HG02973 (cell line): Measurements from ENCODE around the gene IMPA2.
"Not testable (repeated sequence)": the region's sequence is repeated elsewhere in the genome, so short reads cannot be mapped to it uniquely, and the experiment has no call there.

Experiments
- ATAC-seq: cut with Tn5 transposase; IDR thresholded peaks from one replicate; pipeline ENCODE4 v1.9.1; 2021; ENCODE audit warnings: moderate library complexity; ENCODE audit not compliant: unreplicated experiment

The IMPA2 gene

GRCh38 chr18:12027046-12027445, 45.7 kb downstream of the IMPA2 start:
- ATAC-seq = no peak

GRCh38 chr18:12027480-12027879, 46.2 kb downstream of the IMPA2 start:
- no peak for ATAC-seq

GRCh38 chr18:12028040-12028628, 46.8 kb downstream of the IMPA2 start:
- no peak for ATAC-seq

GRCh38 chr18:12028674-12029073, 47.4 kb downstream of the IMPA2 start:
- ATAC-seq = no peak

- no peak for ATAC-seq
These were observed 48.7 kb downstream of the IMPA2 start for GRCh38 chr18:12029786-12030584.

GRCh38 chr18:12030670-12031069, 49.4 kb downstream of the IMPA2 start:
- no peak for ATAC-seq

GRCh38 chr18:12031181-12031580, 49.9 kb downstream of the IMPA2 start:
- no peak for ATAC-seq

- no peak for ATAC-seq
These were observed 50.5 kb downstream of the IMPA2 start for GRCh38 chr18:12031846-12032245.

- no peak for ATAC-seq
These were observed 51.7 kb downstream of the IMPA2 start for GRCh38 chr18:12032786-12033642.

- no peak for ATAC-seq
These were observed 52.3 kb downstream of the IMPA2 start for GRCh38 chr18:12033643-12034025.

GRCh38 chr18:12034241-12035100, 53.2 kb downstream of the IMPA2 start:
- ATAC-seq = no peak

- ATAC-seq = no peak
These were observed 54.2 kb downstream of the IMPA2 start for GRCh38 chr18:12035481-12035880.

GRCh38 chr18:12036201-12036751, 55.0 kb downstream of the IMPA2 start:
- ATAC-seq = no peak

GRCh38 chr18:12038082-12038638, 56.9 kb downstream of the IMPA2 start:
- peak; percentile 10 for ATAC-seq

GRCh38 chr18:12038639-12039539, 57.6 kb downstream of the IMPA2 start:
- ATAC-seq = peak; percentile 75

GRCh38 chr18:12039540-12039930, 58.2 kb downstream of the IMPA2 start:
- not testable (repeated sequence) for ATAC-seq

- no peak for ATAC-seq
These were observed 60.3 kb downstream of the IMPA2 start for GRCh38 chr18:12041561-12041960.

- no peak for ATAC-seq
These were observed 62.5 kb downstream of the IMPA2 start for GRCh38 chr18:12043811-12044210.

- no peak for ATAC-seq
These were observed 63.3 kb downstream of the IMPA2 start for GRCh38 chr18:12044591-12044990.
